Chondrocyte (in vitro differentiated cells): ENCODE data around the gene FAAP20. TPM values are rescaled to one million over a fixed set of nuclear protein-coding genes. Genes with fewer than 3 reads are reported as not detected.

Experiments
- DNase-seq: peaks from one replicate; pipeline ENCODE4 v3.0.0; 2021; ENCODE audit warnings: mixed read lengths, low spot score
- H3K27ac Mint-ChIP-seq: one replicate; pipeline ENCODE4 v1.8.0; 2021; ENCODE audit warnings: mild to moderate bottlenecking, moderate library complexity, mixed read lengths; ENCODE audit not compliant: unreplicated experiment
- H3K27me3 Mint-ChIP-seq: 2 replicates; pipeline ENCODE4 v1.8.0; 2021; ENCODE audit warnings: low read depth, mixed read lengths
- H3K36me3 Mint-ChIP-seq: 2 replicates; pipeline ENCODE4 v1.8.0; 2021; ENCODE audit warnings: low read depth, mixed read lengths
- H3K4me1 Mint-ChIP-seq: 2 replicates; pipeline ENCODE4 v1.8.0; 2021; ENCODE audit warnings: low read depth, mild to moderate bottlenecking, mixed read lengths
- H3K4me3 Mint-ChIP-seq: one replicate; pipeline ENCODE4 v1.8.0; 2021; ENCODE audit warnings: mild to moderate bottlenecking, moderate library complexity, mixed read lengths; ENCODE audit not compliant: unreplicated experiment
- H3K9me3 Mint-ChIP-seq: 2 replicates; pipeline ENCODE4 v1.8.0; 2021; ENCODE audit warnings: low read depth, mixed read lengths
- CTCF ChIP-seq: fragments of 200-600 bp; sonication (generic); IDR thresholded peaks from 2 replicates; pipeline ENCODE4 v1.5.0; 2021; ENCODE audit warnings: antibody characterized with exemption, mild to moderate bottlenecking, moderate library complexity
- total RNA-seq: library from RNA; stranded (reverse); gene quantifications from 3 replicates; pipeline ENCODE4 v1.2.1, GENCODE V29; 2021

FAAP20 gene
- total RNA-seq, 1 donor from 2014 or later: 69.2 TPM

GRCh38 chr1:2235300-2235998, 40.9 kb upstream of the FAAP20 start:
- TF ChIP-seq CTCF: no peak
- peaks cover 2% of the 10 kb centered on the region for H3K36me3 Mint-ChIP-seq
- peak overlapping the region; percentile 98 for H3K27ac Mint-ChIP-seq
- DNase-seq: no peak
- H3K9me3 Mint-ChIP-seq: no peaks in the 10 kb centered on the region
- H3K4me1 Mint-ChIP-seq: peaks cover 89% of the 10 kb centered on the region
- no peaks in the 10 kb centered on the region for H3K27me3 Mint-ChIP-seq
- peak overlapping the region; percentile 97 for H3K4me3 Mint-ChIP-seq

DNA sequence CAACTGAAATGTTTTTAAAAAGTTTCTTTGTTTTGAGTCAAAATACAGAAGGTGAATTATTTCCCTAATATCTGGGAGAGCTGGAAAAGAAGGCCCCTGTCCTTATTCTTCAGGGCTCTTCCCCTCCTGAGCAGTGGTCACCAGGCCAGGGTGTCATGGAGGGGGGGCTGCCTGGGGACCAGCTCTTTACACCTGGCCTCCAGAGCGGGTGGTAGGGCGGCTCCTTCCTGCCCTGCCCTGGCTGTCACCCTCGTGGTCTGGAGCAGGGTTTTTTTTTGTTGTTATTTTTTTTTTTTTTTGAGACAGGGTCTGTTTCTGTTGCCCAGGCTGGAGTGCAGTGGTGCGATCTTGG, 40.2 kb upstream of the FAAP20 start:
- TF ChIP-seq CTCF: no peak
- DNase-seq: no peak
- peak overlapping the region; percentile 98 for H3K27ac Mint-ChIP-seq
- no peaks in the 10 kb centered on the region for H3K27me3 Mint-ChIP-seq
- peaks cover 83% of the 10 kb centered on the region for H3K4me1 Mint-ChIP-seq
- peak overlapping the region; percentile 97 for H3K4me3 Mint-ChIP-seq
- peaks cover 2% of the 10 kb centered on the region for H3K36me3 Mint-ChIP-seq
- H3K9me3 Mint-ChIP-seq: no peaks in the 10 kb centered on the region

- Mint-ChIP-seq H3K9me3 (no peaks in the 10 kb centered on the region), H3K4me3 (peak overlapping the region; percentile 97), H3K27me3 (no peaks in the 10 kb centered on the region), H3K4me1 (peaks cover 77% of the 10 kb centered on the region), H3K27ac (peak overlapping the region; percentile 98), H3K36me3 (peaks cover 6% of the 10 kb centered on the region)
- TF ChIP-seq CTCF: peak; percentile 4
- peak; percentile 96 for DNase-seq
These were observed 39.6 kb upstream of the FAAP20 start for GRCh38 chr1:2233997-2234761.

- Mint-ChIP-seq H3K9me3 (no peaks in the 10 kb centered on the region), H3K4me1 (peaks cover 74% of the 10 kb centered on the region), H3K27ac (peak overlapping the region; percentile 98), H3K4me3 (peak overlapping the region; percentile 97), H3K27me3 (no peaks in the 10 kb centered on the region), H3K36me3 (peaks cover 8% of the 10 kb centered on the region)
- DNase-seq: no peak
- TF ChIP-seq CTCF: no peak
These were observed 38.9 kb upstream of the FAAP20 start for GRCh38 chr1:2233468-2233867.

- H3K27ac Mint-ChIP-seq: peak overlapping the region; percentile 98
- no peaks in the 10 kb centered on the region for H3K27me3 Mint-ChIP-seq
- peak overlapping the region; percentile 97 for H3K4me3 Mint-ChIP-seq
- peaks cover 8% of the 10 kb centered on the region for H3K36me3 Mint-ChIP-seq
- no peak for TF ChIP-seq CTCF
- no peak for DNase-seq
- peaks cover 74% of the 10 kb centered on the region for H3K4me1 Mint-ChIP-seq
- no peaks in the 10 kb centered on the region for H3K9me3 Mint-ChIP-seq
These were observed 38.4 kb upstream of the FAAP20 start for GRCh38 chr1:2232916-2233438.
